ENCODE measurements around the gene NUP210. TPM values are rescaled to one million over a fixed set of nuclear protein-coding genes. Genes with fewer than 3 reads are reported as not detected.

NUP210 gene
- polyA plus RNA-seq, 1 of the 3 experiments (the other 2 are of a cell fraction) = 1.8 TPM

- Histone ChIP-seq H3K4me2 (no peak overlapping the region), H4K20me1 (ENCODE audit: insufficient read depth) (no peaks in the 10 kb centered on the region), H3F3A (replicated peaks; ENCODE audit: insufficient read depth) (no peaks in the 10 kb centered on the region), H3K27ac (ENCODE audit: low read depth in 2 of 2, low read length in 1 of 2) (no peak overlapping the region), H3K79me2 (ENCODE audit: insufficient read depth) (no peaks in the 10 kb centered on the region), H3K4me1 (ENCODE audit: control insufficient read depth in 1 of 2, insufficient read depth in 2 of 2, low read depth in 1 of 2, low read length in 1 of 2) (no peaks in the 10 kb centered on the region), H3K27me3 (ENCODE audit: insufficient read depth) (no peaks in the 10 kb centered on the region), H3K9me2 (no peaks in the 10 kb centered on the region), H3K4me3 (ENCODE audit: low read depth in 2 of 2, low read length in 1 of 2) (no peak overlapping the region), H3K36me3 (replicated peaks in 1 of 2; ENCODE audit: control insufficient read depth in 1 of 2, insufficient read depth in 2 of 2, low read length in 1 of 2) (no peaks in the 10 kb centered on the region), H2AFZ (ENCODE audit: low read depth) (no peak overlapping the region), H3K9ac (no peak overlapping the region), H3K9me3 (no peaks in the 10 kb centered on the region)
- no peak for TF ChIP-seq FOSL2 (IDR thresholded peaks at IDR 0.05; ENCODE audit: borderline replicate concordance, low read depth)
- TF ChIP-seq RFX5 (IDR thresholded peaks at IDR 0.05; ENCODE audit: low read length) = no peak
- TF ChIP-seq NFIC (IDR thresholded peaks at IDR 0.05; ENCODE audit: borderline replicate concordance) = no peak
- TF ChIP-seq POLR2AphosphoS5 (IDR thresholded peaks at IDR 0.05; ENCODE audit: low read depth, low read length) = no peak
- no peak for TF ChIP-seq GABPA (IDR thresholded peaks at IDR 0.05; ENCODE audit: low read depth)
- TF ChIP-seq RAD21 (IDR thresholded peaks at IDR 0.05; ENCODE audit: low read length) = no peak
- no peak for DNase-seq
- ChIA-PET CTCF (interaction anchor here (1.0 to 1.3 kb wide), 4 partner anchors 13 to 134 kb away, joined by 3 to 4 read pairs (median 3); no protein-coding TSS in a partner anchor), POLR2A (no interaction called here)
- WGBS (ENCODE audit: low lambda C conversion rate) = 74% methylated on average over 13 of the region's 29 CpGs
Measured at GRCh38 chr3:13317596-13318320, 102.4 kb downstream of the NUP210 start.

- no peak overlapping the region for H3K4me3 ChIP-seq (ENCODE audit: low read depth in 2 of 2, low read length in 1 of 2)
- H3K27me3 ChIP-seq (ENCODE audit: insufficient read depth) = no peaks in the 10 kb centered on the region
- no peak for DNase-seq
- no peaks in the 10 kb centered on the region for H3K79me2 ChIP-seq (ENCODE audit: insufficient read depth)
- no peaks in the 10 kb centered on the region for H3K4me1 ChIP-seq (ENCODE audit: control insufficient read depth in 1 of 2, insufficient read depth in 2 of 2, low read depth in 1 of 2, low read length in 1 of 2)
- ChIA-PET POLR2A (no interaction called here), CTCF (interaction anchor here (0.7 to 1.0 kb wide), 3 partner anchors 15 to 136 kb away, joined by 3 to 4 read pairs (median 3); no protein-coding TSS in a partner anchor)
- no peaks in the 10 kb centered on the region for H3F3A ChIP-seq (replicated peaks; ENCODE audit: insufficient read depth)
- H3K9ac ChIP-seq = no peak overlapping the region
- TF ChIP-seq MEF2A (IDR thresholded peaks at IDR 0.05; ENCODE audit: borderline replicate concordance, low read depth) = no peak
- TF ChIP-seq FOXJ3 (CRISPR knock-in tag; IDR thresholded peaks at IDR 0.05) = no peak
- no peak for TF ChIP-seq EP300 (IDR thresholded peaks at IDR 0.05; ENCODE audit: borderline replicate concordance in 1 of 2, low read depth in 1 of 2, low read length in 1 of 2)
- no peak for TF ChIP-seq GABPA (IDR thresholded peaks at IDR 0.05; ENCODE audit: low read depth)
- no peak for TF ChIP-seq SMC3 (IDR thresholded peaks at IDR 0.05; ENCODE audit: low read depth, low read length)
- TF ChIP-seq GATA2 (CRISPR knock-in tag; IDR thresholded peaks at IDR 0.05) = no peak
- TF ChIP-seq JUND (IDR thresholded peaks at IDR 0.05) = no peak
- no peak for TF ChIP-seq EZH2phosphoT487 (IDR thresholded peaks at IDR 0.05; ENCODE audit: borderline replicate concordance, low read depth)
- TF ChIP-seq FOSL2 (IDR thresholded peaks at IDR 0.05; ENCODE audit: borderline replicate concordance, low read depth) = no peak
- TF ChIP-seq, protein P1, sequence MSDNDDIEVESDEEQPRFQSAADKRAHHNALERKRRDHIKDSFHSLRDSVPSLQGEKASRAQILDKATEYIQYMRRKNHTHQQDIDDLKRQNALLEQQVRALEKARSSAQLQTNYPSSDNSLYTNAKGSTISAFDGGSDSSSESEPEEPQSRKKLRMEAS (IDR thresholded peaks at IDR 0.05; ENCODE audit: low read depth) = no peak
- no peak for TF ChIP-seq TAF1 (IDR thresholded peaks at IDR 0.05; ENCODE audit: borderline replicate concordance, low read depth, low read length)
- TF ChIP-seq TEAD4 (IDR thresholded peaks at IDR 0.05; ENCODE audit: borderline replicate concordance, insufficient read depth) = no peak
- TF ChIP-seq, protein P2, sequence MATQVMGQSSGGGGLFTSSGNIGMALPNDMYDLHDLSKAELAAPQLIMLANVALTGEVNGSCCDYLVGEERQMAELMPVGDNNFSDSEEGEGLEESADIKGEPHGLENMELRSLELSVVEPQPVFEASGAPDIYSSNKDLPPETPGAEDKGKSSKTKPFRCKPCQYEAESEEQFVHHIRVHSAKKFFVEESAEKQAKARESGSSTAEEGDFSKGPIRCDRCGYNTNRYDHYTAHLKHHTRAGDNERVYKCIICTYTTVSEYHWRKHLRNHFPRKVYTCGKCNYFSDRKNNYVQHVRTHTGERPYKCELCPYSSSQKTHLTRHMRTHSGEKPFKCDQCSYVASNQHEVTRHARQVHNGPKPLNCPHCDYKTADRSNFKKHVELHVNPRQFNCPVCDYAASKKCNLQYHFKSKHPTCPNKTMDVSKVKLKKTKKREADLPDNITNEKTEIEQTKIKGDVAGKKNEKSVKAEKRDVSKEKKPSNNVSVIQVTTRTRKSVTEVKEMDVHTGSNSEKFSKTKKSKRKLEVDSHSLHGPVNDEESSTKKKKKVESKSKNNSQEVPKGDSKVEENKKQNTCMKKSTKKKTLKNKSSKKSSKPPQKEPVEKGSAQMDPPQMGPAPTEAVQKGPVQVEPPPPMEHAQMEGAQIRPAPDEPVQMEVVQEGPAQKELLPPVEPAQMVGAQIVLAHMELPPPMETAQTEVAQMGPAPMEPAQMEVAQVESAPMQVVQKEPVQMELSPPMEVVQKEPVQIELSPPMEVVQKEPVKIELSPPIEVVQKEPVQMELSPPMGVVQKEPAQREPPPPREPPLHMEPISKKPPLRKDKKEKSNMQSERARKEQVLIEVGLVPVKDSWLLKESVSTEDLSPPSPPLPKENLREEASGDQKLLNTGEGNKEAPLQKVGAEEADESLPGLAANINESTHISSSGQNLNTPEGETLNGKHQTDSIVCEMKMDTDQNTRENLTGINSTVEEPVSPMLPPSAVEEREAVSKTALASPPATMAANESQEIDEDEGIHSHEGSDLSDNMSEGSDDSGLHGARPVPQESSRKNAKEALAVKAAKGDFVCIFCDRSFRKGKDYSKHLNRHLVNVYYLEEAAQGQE (IDR thresholded peaks at IDR 0.05; ENCODE audit: low read depth, low read length) = no peak
- TF ChIP-seq YY1 (IDR thresholded peaks at IDR 0.05; ENCODE audit: low read depth) = no peak
- TF ChIP-seq CHD2 (IDR thresholded peaks at IDR 0.05; ENCODE audit: low read length, partially characterized antibody) = no peak
- no peak for TF ChIP-seq RAD21 (IDR thresholded peaks at IDR 0.05; ENCODE audit: low read length)
- TF ChIP-seq NFIC (IDR thresholded peaks at IDR 0.05; ENCODE audit: borderline replicate concordance) = no peak
- TF ChIP-seq, protein P3, sequence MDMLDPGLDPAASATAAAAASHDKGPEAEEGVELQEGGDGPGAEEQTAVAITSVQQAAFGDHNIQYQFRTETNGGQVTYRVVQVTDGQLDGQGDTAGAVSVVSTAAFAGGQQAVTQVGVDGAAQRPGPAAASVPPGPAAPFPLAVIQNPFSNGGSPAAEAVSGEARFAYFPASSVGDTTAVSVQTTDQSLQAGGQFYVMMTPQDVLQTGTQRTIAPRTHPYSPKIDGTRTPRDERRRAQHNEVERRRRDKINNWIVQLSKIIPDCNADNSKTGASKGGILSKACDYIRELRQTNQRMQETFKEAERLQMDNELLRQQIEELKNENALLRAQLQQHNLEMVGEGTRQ (IDR thresholded peaks at IDR 0.05; ENCODE audit: borderline replicate concordance, low read depth, low read length) = no peak
- TF ChIP-seq, protein P4, sequence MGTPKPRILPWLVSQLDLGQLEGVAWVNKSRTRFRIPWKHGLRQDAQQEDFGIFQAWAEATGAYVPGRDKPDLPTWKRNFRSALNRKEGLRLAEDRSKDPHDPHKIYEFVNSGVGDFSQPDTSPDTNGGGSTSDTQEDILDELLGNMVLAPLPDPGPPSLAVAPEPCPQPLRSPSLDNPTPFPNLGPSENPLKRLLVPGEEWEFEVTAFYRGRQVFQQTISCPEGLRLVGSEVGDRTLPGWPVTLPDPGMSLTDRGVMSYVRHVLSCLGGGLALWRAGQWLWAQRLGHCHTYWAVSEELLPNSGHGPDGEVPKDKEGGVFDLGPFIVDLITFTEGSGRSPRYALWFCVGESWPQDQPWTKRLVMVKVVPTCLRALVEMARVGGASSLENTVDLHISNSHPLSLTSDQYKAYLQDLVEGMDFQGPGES (IDR thresholded peaks at IDR 0.05; ENCODE audit: low read depth, low read length) = no peak
- no peaks in the 10 kb centered on the region for H3K9me2 ChIP-seq
- no peaks in the 10 kb centered on the region for H4K20me1 ChIP-seq (ENCODE audit: insufficient read depth)
- H3K4me2 ChIP-seq = no peak overlapping the region
- H3K36me3 ChIP-seq (replicated peaks in 1 of 2; ENCODE audit: control insufficient read depth in 1 of 2, insufficient read depth in 2 of 2, low read length in 1 of 2) = no peaks in the 10 kb centered on the region
- H3K27ac ChIP-seq (ENCODE audit: low read depth in 2 of 2, low read length in 1 of 2) = no peak overlapping the region
- H3K9me3 ChIP-seq = no peaks in the 10 kb centered on the region
- H2AFZ ChIP-seq (ENCODE audit: low read depth) = no peak overlapping the region
- 57% methylated on average over 5 of the region's 10 CpGs for WGBS (ENCODE audit: low lambda C conversion rate)
Measured at GRCh38 chr3:13316603-13317002, 103.5 kb downstream of the NUP210 start.

Data from SK-N-SH (cell line).